PC-3 (cell line): ENCODE data around the gene IQCE. TPM values are rescaled to one million over a fixed set of nuclear protein-coding genes. Genes with fewer than 3 reads are reported as not detected.

Source experiments
- ATAC-seq: fragments of 200-7000 bp; cut with Tn5 transposase; 2 replicates; pipeline ENCODE4 v1.9.1; 2020; ENCODE audit warnings: mild to moderate bottlenecking, moderate library complexity
- BruUV-seq: library from RNA; stranded (reverse); fragments of 400-500 nt; replicated peaks from 2 replicates; lab custom pipeline; 2021; lab: Mats Ljungman, UMichigan
- CTCF ChIA-PET: fragments of 300-600 bp; sonication (Branson Sonifier 250); formaldehyde crosslinking; loops from one replicate; lab custom pipeline; 2022; ENCODE audit warnings: antibody characterized with exemption; lab: Charles Lee
- POLR2A ChIA-PET: fragments of 300-600 bp; sonication (Branson Sonifier 250); formaldehyde crosslinking; loops from one replicate; lab custom pipeline; 2022; ENCODE audit warnings: antibody characterized with exemption; ENCODE audit not compliant: unreplicated experiment; lab: Charles Lee
- DNase-seq: peaks from one replicate; pipeline ENCODE4 v3.0.0-alpha.2; 2015
- H2AFZ ChIP-seq: fragments of 300-600 bp; sonication (generic); 2 replicates; pipeline ENCODE4 v1.6.0; 2016; ENCODE audit warnings: antibody characterized with exemption, low read length
- H3F3A ChIP-seq: fragments of 300-600 bp; sonication (generic); one replicate; pipeline ENCODE4 v1.6.0; 2017; ENCODE audit warnings: antibody characterized with exemption, low read length, control low read depth, mild to moderate bottlenecking; ENCODE audit not compliant: unreplicated experiment
- H3K27ac ChIP-seq: fragments of 300-600 bp; sonication (generic); 2 replicates; pipeline ENCODE4 v1.5.1; 2016; ENCODE audit warnings: mild to moderate bottlenecking, low read length
- H3K27me3 ChIP-seq: fragments of 300-600 bp; sonication (generic); 2 replicates; pipeline ENCODE4 v1.6.1; 2016; ENCODE audit warnings: low read length, mixed read lengths
- H3K36me3 ChIP-seq: fragments of 300-600 bp; sonication (generic); 2 replicates; pipeline ENCODE4 v1.6.1; 2016; ENCODE audit warnings: low read depth, mixed run types, low read length, mixed read lengths
- H3K4me1 ChIP-seq: fragments of 300-600 bp; sonication (generic); 2 replicates; pipeline ENCODE4 v1.5.1; 2016; ENCODE audit warnings: low read length; ENCODE audit not compliant: insufficient read depth
- H3K4me2 ChIP-seq: fragments of 300-600 bp; sonication (generic); 2 replicates; pipeline ENCODE4 v1.6.0; 2016; ENCODE audit warnings: low read length
- H3K4me3 ChIP-seq: fragments of 300-600 bp; sonication (generic); 2 replicates; pipeline ENCODE4 v1.5.1; 2016; ENCODE audit warnings: mild to moderate bottlenecking, low read length, mixed read lengths
- H3K79me2 ChIP-seq: fragments of 300-600 bp; sonication (generic); 2 replicates; pipeline ENCODE4 v1.6.1; 2017; ENCODE audit warnings: low read length, mixed read lengths
- H3K9ac ChIP-seq: fragments of 300-600 bp; sonication (generic); 2 replicates; pipeline ENCODE4 v1.6.0; 2016; ENCODE audit warnings: mild to moderate bottlenecking, low read length
- H3K9me2 ChIP-seq: fragments of 300-600 bp; sonication (generic); replicated peaks from 2 replicates; pipeline ENCODE4 v1.6.1; 2016; ENCODE audit warnings: mixed run types, low read length, mixed read lengths
- H3K9me3 ChIP-seq: fragments of 300-600 bp; sonication (generic); 2 replicates; pipeline ENCODE4 v1.6.1; 2016; ENCODE audit warnings: low read length, mixed read lengths
- H4K20me1 ChIP-seq: fragments of 300-600 bp; sonication (generic); 2 replicates; pipeline ENCODE4 v1.6.1; 2016; ENCODE audit warnings: low read length, mixed read lengths
- CTCF ChIP-seq: fragments of 300-600 bp; sonication (generic); conservative IDR thresholded peaks from 2 replicates; pipeline ENCODE4 v1.5.1; 2017; ENCODE audit warnings: antibody characterized with exemption, low read depth, mild to moderate bottlenecking, low read length
- EZH2 ChIP-seq: fragments of 300-600 bp; sonication (generic); IDR thresholded peaks from one replicate; pipeline ENCODE4 v1.6.1; 2017; ENCODE audit warnings: antibody characterized with exemption, mild to moderate bottlenecking, low read length; ENCODE audit not compliant: unreplicated experiment
- EZH2phosphoT487 ChIP-seq: fragments of 300-600 bp; sonication (generic); IDR thresholded peaks from 2 replicates; pipeline ENCODE4 v1.6.1; 2018; ENCODE audit warnings: mild to moderate bottlenecking, antibody characterized with exemption, low read length, borderline replicate concordance
- intact Hi-C: fragments of 100-400 bp; cut with micrococcal nuclease; formaldehyde crosslinking; loops from 2 replicates; pipeline ENCODE4 v1.9.0; 2023
- total RNA-seq: library from RNA; depleted of rRNA; stranded (reverse); fragments of >200 nt; gene quantifications from 2 replicates; pipeline ENCODE4 v1.2.3, GENCODE V29; 2014

IQCE gene
- total RNA-seq, 1 experiment from 2014 or later = 9.7 TPM

- peaks cover 2% of the 10 kb centered on the region; the same call in 1 of the 2 replicates for H3K36me3 ChIP-seq
- no peaks in the 10 kb centered on the region for H3K4me1 ChIP-seq
- H2AFZ ChIP-seq = no peak overlapping the region
- H3K9me2 ChIP-seq = no peaks in the 10 kb centered on the region
- no peak overlapping the region for H3K9ac ChIP-seq
- DNase-seq (no peak), ATAC-seq (no peak)
- intact Hi-C loops = no loop called here
- H3K4me3 ChIP-seq = no peak overlapping the region
- no peaks in the 10 kb centered on the region for H4K20me1 ChIP-seq
- no peak overlapping the region for H3K4me2 ChIP-seq
- CTCF ChIA-PET = no interaction called here
- H3K27me3 ChIP-seq = no peaks in the 10 kb centered on the region
- no TSS peak for BruUV-seq
- TF ChIP-seq EZH2 (no peak), EZH2phosphoT487 (no peak), CTCF (no peak)
- no peaks in the 10 kb centered on the region for H3F3A ChIP-seq
- no peaks in the 10 kb centered on the region for H3K79me2 ChIP-seq
- H3K27ac ChIP-seq = no peak overlapping the region
- POLR2A ChIA-PET = no interaction called here
- H3K9me3 ChIP-seq = no peaks in the 10 kb centered on the region
Observed at GRCh38 chr7:2540133-2540532, 18.6 kb upstream of the IQCE start.

- Histone ChIP-seq H3K4me2 (no peak overlapping the region), H3K79me2 (no peaks in the 10 kb centered on the region), H4K20me1 (no peaks in the 10 kb centered on the region), H3K4me1 (no peaks in the 10 kb centered on the region), H3K27me3 (no peaks in the 10 kb centered on the region), H3K27ac (no peak overlapping the region), H2AFZ (no peak overlapping the region), H3K9me2 (no peaks in the 10 kb centered on the region), H3F3A (no peaks in the 10 kb centered on the region), H3K36me3 (peaks cover 2% of the 10 kb centered on the region; the same call in 1 of the 2 replicates), H3K9me3 (no peaks in the 10 kb centered on the region), H3K9ac (no peak overlapping the region), H3K4me3 (no peak overlapping the region)
- ATAC-seq (no peak), DNase-seq (no peak)
- intact Hi-C loops = no loop called here
- CTCF ChIA-PET = no interaction called here
- no peak for TF ChIP-seq EZH2phosphoT487
- no peak for TF ChIP-seq CTCF
- no peak for TF ChIP-seq EZH2
- BruUV-seq = no TSS peak
- POLR2A ChIA-PET = no interaction called here
Observed at GRCh38 chr7:2540641-2541051, 18.1 kb upstream of the IQCE start.

- CTCF ChIA-PET = no interaction called here
- intact Hi-C loops = no loop called here
- peaks cover 2% of the 10 kb centered on the region; the same call in 1 of the 2 replicates for H3K36me3 ChIP-seq
Observed at GRCh38 chr7:2541291-2542010, 17.3 kb upstream of the IQCE start.

More at GRCh38 chr7:2541291-2542010, 17.3 kb upstream of the IQCE start:
- Histone ChIP-seq H3K4me2 (no peak overlapping the region), H2AFZ (no peak overlapping the region), H3F3A (no peaks in the 10 kb centered on the region), H3K4me1 (no peaks in the 10 kb centered on the region), H3K27ac (no peak overlapping the region), H3K9me2 (no peaks in the 10 kb centered on the region), H3K79me2 (no peaks in the 10 kb centered on the region), H4K20me1 (no peaks in the 10 kb centered on the region), H3K27me3 (no peaks in the 10 kb centered on the region), H3K9me3 (no peaks in the 10 kb centered on the region), H3K4me3 (no peak overlapping the region), H3K9ac (no peak overlapping the region)
- TF ChIP-seq CTCF = no peak
- no peak for TF ChIP-seq EZH2phosphoT487
- no peak for TF ChIP-seq EZH2
- ATAC-seq = no peak
- DNase-seq = no peak
- BruUV-seq = no TSS peak
- POLR2A ChIA-PET = no interaction called here
